HG02938 (cell line): ENCODE data around the gene NEDD4L.
A peak's percentile ranks its signal among the peaks of the same experiment; 100 is the strongest.

Source experiments
- ATAC-seq: cut with Tn5 transposase; IDR thresholded peaks from one replicate; pipeline ENCODE4 v1.9.1; 2021; ENCODE audit warnings: mild to moderate bottlenecking, moderate library complexity; ENCODE audit not compliant: unreplicated experiment

The NEDD4L gene

GRCh38 chr18:58205443-58206160, 161.6 kb downstream of the NEDD4L start:
- ATAC-seq = no peak

- ATAC-seq = no peak
Measured at GRCh38 chr18:58207520-58208152, 163.6 kb downstream of the NEDD4L start.

DNA sequence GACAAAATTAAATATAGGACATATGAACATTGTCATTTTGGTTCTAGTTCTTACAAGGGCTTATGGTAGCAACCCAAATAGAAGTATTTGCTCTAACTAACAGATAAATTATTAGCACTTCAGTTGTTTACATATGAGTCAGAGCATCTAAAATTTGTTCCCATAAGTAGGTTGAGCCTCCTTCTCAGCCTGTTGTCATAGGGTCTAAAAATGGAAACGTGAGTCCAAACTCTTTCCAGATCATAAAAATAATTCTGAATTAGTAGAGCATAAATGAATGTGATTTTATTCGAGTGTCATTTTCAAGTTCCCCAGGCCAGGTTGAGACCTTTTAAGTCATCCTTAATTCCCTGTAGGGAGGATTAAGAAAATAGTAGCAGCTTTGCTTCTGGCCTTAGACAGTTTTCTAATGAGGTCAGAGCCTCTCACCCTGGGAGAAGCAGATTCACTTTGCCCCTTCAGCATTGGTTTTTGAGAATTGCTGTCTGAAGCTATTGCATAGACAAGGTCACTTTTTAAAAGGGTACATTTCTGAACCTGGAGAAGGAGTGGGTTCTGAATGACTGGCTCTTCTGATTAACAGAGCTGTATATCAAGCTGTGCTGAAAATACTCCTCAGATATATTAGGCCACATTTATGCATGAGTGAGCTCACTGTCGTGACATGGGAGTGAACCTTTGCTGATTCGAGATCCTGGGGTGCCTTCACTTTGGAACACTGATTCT, 164.3 kb downstream of the NEDD4L start:
- ATAC-seq = no peak

DNA sequence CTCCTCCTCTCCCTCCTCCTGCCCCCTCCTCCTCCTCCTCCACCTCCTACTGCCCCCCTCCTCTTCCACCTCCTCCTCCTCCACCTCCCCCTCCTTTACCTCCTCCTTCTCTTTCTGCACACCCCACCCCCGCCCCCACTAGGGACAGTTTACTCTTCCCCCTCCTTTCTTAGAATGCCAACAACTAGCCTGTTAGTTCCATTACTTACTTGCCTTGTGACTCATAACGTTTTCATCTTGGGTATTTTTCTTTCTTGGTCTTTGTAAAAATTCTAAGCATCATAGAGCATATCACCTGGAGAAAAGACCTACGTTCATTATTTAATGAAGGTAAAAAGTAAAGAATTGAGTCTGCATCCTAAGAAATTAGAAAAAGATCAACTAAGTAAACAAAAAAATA, 165.3 kb downstream of the NEDD4L start:
- no peak for ATAC-seq

GRCh38 chr18:58211510-58211909, 167.5 kb downstream of the NEDD4L start:
- no peak for ATAC-seq

- no peak for ATAC-seq
Measured at GRCh38 chr18:58212274-58212673, 168.2 kb downstream of the NEDD4L start.

- ATAC-seq = no peak
Measured at GRCh38 chr18:58213440-58213839, 169.4 kb downstream of the NEDD4L start.

DNA sequence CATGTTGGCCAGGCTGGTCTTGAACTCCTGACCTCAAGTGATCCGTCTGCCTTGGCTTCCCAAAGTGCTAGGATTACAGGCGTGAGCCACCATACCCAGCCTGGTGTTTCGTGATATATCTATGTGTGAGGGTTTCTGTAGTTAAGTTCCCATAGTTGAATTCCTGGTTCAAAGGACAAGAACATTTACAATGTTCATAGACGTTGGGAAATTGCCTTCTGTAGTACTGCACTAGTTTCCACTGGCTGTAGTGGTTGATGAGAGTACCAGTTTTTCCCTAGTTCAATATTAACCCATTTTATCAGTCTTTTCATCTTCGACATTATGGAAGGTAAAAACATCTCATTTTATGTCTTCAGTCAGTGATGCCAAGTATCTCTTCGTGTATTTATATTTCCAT, 171.0 kb downstream of the NEDD4L start:
- ATAC-seq = no peak

DNA sequence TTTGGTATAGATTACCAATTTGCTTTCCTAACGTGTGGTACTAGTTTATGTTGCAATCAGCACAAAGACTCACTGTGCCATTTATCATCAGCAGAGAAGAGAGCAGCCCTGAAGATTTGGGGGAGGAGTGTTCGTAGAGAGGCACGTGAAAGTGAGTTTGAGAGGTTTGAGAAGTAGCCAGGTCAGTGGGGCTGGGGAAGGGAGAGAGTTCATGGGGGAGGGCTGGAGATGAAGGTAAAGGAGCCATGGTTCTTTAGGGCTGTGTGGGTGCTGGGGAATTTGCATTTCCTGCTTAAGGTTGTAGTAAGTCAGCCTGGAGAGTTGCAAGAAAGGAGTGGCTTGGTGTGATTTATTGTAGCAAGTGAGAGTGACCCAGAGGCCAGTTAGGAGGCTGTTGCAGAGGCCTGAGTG, 172.1 kb downstream of the NEDD4L start:
- peak; percentile 34 for ATAC-seq

DNA sequence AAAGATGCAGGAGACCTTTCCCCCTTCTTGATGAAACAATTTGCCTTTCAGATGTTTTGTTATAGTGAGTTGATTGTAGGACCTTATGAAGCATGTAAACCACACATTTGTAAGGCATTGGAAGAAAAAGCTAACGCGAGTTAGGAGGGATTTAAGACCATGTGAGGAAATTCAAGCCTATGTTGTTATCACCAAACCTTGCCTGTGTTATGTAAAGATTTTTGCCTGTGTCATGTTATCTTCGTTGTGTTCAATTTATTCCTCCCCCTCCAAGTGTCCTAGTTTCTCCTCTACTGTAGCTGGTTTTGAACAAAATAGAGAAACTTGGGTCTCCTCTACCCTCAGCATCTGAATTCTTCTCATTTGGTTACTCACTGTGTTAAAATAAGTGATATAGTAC, 173.0 kb downstream of the NEDD4L start:
- no peak for ATAC-seq

DNA sequence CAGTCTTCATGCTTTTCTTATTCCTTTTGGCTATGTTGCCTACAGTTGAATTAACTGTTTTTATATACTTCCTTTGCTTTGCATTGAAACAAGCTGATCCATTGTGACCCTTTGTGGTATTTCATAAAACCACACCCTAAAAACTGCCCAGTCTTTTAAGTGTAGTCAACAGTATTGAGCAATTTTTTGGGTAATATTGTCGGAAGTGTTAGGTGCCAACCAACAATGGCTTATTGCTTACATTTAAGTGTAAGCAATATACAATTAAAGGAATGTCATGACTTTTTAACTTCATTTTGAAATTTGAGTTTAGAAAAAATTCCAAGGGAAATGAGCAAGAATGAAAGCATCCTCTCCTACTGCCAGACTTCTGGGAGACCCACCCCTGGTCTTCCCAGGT, 174.1 kb downstream of the NEDD4L start:
- ATAC-seq = no peak

GRCh38 chr18:58221060-58221725, 177.2 kb downstream of the NEDD4L start:
- ATAC-seq = no peak

- no peak for ATAC-seq
Measured at GRCh38 chr18:58222432-58223125, 178.6 kb downstream of the NEDD4L start.

GRCh38 chr18:58223717-58224424, 179.8 kb downstream of the NEDD4L start:
- no peak for ATAC-seq

DNA sequence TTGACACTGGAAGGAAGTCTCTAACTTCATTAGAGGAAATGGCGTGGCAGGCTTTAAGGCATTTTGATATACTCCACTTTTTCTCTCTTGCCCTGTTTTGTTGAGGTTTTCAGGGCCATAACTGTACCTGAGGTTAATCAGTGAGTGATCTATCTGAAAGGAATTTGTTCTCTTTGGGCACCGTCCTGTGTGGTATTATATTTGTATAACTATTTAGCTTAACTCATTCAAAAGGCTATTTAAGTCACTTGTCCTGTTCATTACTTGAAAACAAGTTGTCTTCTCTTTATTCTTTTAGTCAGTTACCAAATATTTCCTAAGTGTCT, 180.4 kb downstream of the NEDD4L start:
- no peak for ATAC-seq

- ATAC-seq = peak; percentile 84
Measured at GRCh38 chr18:58225101-58225500, 181.1 kb downstream of the NEDD4L start.

DNA sequence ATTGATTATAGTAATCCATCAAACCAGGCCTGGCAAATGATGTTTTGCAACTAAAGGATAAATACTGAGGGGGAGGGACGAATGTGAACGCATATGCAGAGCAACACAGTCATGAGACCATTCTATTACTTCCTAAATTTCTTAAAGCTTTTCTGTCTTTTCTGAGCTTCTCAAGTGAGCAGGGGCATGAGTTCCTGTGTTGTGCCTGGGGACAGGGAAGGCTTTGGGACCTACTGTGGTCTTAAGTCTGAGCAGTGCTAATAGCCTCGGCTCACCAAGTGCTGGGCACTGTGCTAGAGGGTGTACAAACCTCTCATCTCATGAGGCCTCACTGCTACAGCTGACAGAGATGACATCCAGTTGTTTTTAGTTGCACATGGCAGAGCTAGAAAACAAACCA, 182.4 kb downstream of the NEDD4L start:
- no peak for ATAC-seq

- no peak for ATAC-seq
Measured at GRCh38 chr18:58227361-58227930, 183.4 kb downstream of the NEDD4L start.

DNA sequence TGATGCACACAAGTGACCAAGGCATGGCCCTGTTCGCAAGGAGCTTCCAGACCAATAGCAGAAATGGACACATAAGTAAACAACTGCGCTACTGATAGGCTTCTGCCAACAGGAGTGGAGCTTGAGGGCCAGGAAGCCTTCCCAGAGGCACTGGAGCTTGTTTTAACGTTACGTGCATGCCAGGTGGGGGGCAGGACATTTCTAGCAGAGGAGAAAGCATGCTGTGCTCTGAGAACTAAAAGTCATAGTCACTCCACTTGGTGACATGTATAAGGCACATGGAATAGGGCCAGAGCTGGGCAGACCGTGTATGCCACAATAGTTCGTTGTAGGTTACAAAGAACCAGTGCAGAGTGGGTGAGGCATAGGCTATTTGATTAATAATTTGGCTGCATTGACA, 184.2 kb downstream of the NEDD4L start:
- no peak for ATAC-seq

DNA sequence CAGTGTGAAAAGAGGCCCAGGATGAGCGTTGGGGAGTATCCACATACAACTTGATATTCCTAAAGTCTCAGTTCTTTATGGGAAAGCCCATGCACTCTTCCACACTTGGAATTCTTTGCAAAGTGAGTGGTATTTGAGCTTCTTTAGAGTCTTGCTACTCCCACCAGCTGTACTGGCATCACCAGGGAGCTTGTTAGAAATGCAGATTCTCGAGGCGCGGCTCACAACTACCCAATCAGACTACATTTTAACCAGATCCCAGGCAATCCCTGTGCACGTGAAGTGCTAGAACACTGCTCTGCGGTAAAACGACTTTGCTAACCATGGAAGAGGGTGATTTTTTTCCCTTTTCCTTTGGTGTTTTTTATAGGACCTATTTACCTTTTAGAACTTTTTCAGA, 184.7 kb downstream of the NEDD4L start:
- ATAC-seq = no peak
